Thyroid gland (tissue), 4 donors: ENCODE results near the gene KCNB1. TPM values are rescaled to one million over a fixed set of nuclear protein-coding genes. Genes with fewer than 3 reads are reported as not detected.

ENCODE experiments used
- DNase-seq, 2 donors: peaks; one replicate each; pipeline ENCODE4 v3.0.0-alpha.2; 2019
- H3K27ac ChIP-seq, 3 donors: fragments of 200-600 bp; sonication (generic); 1 replicate in 2 of 3; 2 replicates in 1 of 3; pipeline ENCODE4 v1.5.1; 2016 to 2019; ENCODE audit warnings: mild to moderate bottlenecking in 1 of 3, moderate library complexity in 1 of 3
- H3K27me3 ChIP-seq: fragments of 200-600 bp; sonication (generic); one replicate; pipeline ENCODE4 v1.5.1; 2019
- H3K36me3 ChIP-seq, 2 donors: fragments of 200-600 bp; sonication (generic); one replicate each; pipeline ENCODE4 v1.5.1; 2016 to 2019
- H3K4me1 ChIP-seq, 2 donors: fragments of 200-600 bp; sonication (generic); one replicate each; pipeline ENCODE4 v1.5.1; 2017 to 2019
- H3K4me3 ChIP-seq, 3 donors: fragments of 200-600 bp; sonication (generic); replicated peaks in 1 of 3; 1 replicate in 2 of 3; 2 replicates in 1 of 3; pipeline ENCODE4 v1.5.1; 2016; ENCODE audit warnings: mild to moderate bottlenecking in 1 of 3
- H3K9me3 ChIP-seq: fragments of 200-600 bp; sonication (generic); one replicate; pipeline ENCODE4 v1.5.1; 2017
- CTCF ChIP-seq, 6 experiments: fragments of 200-600 bp in 3 of 6; fragments of 450-650 bp in 3 of 6; sonication (generic) in 3 of 6; IDR thresholded peaks; one replicate each; pipeline ENCODE4 v1.5.1; 2016 to 2019; ENCODE audit warnings: antibody characterized with exemption in 6 of 6, mild to moderate bottlenecking in 2 of 6, inconsistent platforms in 1 of 6, moderate library complexity in 1 of 6
- POLR2A ChIP-seq, 2 donors: fragments of 450-650 bp; IDR thresholded peaks; one replicate each; pipeline ENCODE4 v1.6.1; 2017; ENCODE audit warnings: antibody characterized with exemption in 2 of 2, mild to moderate bottlenecking in 2 of 2, moderate library complexity in 1 of 2
- WGBS, 2 donors: methylation state at CpG; one replicate each; pipeline ENCODE4 v1.1.5; 2017; 5-methylcytosine and 5-hydroxymethylcytosine counted together
- intact Hi-C: fragments of 100-400 bp; cut with DNase I; formaldehyde crosslinking; loops from one replicate; pipeline ENCODE4 v1.15.1; 2023
- total RNA-seq, 4 donors: library from RNA; depleted of rRNA; stranded (reverse); fragments of >200 nt; gene quantifications; one replicate each; pipeline ENCODE4 v1.2.3, GENCODE V29; 2016

KCNB1 gene
- total RNA-seq, 4 donors from 2014 or later, result 0.34 to 0.54 (median 0.47) TPM

GRCh38 chr20:49475292-49476015 lies 7.0 kb downstream of the KCNB1 start:
- Histone ChIP-seq H3K27ac (no peak overlapping the region), H3K36me3 (no peaks in the 10 kb centered on the region), H3K4me1 (no peaks in the 10 kb centered on the region), H3K27me3 (no peaks in the 10 kb centered on the region), H3K4me3 (no peak overlapping the region), H3K9me3 (no peaks in the 10 kb centered on the region)
- 91 to 92% methylated on average over 6 of the region's 6 CpGs for WGBS, 2 donors
- no peak for DNase-seq
- intact Hi-C loops, result no loop called here
- TF ChIP-seq POLR2A (IDR thresholded peaks at IDR 0.05), result no peak
- no peak for TF ChIP-seq CTCF (IDR thresholded peaks at IDR 0.05)

DNA sequence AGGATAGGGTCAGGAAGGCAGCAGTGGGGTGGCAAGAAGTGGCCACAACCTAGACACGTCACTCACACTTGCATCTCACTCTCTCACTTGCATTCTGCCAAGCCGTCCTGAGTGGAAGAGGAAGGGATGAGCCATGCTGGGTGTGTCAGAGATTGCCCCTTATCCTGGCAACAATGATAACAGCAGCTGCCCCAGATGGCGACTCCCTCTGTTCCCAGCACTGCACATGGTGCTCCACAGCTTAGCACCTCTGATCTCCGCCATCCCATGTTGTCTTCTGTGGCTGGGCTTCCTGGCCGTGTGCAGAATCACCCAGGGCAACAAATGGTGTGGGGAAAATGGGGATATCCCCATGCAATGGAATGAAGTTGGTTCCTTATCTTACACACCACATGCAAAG lies 11.1 kb downstream of the KCNB1 start:
- no peaks in the 10 kb centered on the region for H3K4me1 ChIP-seq
- no peak overlapping the region for H3K27ac ChIP-seq
- no peak for DNase-seq
- H3K27me3 ChIP-seq, result no peaks in the 10 kb centered on the region
- H3K9me3 ChIP-seq, result no peaks in the 10 kb centered on the region
- 72 to 79% methylated on average over 5 of the region's 5 CpGs for WGBS, 2 donors
- H3K4me3 ChIP-seq, result no peak overlapping the region
- no peak for TF ChIP-seq CTCF (IDR thresholded peaks at IDR 0.05)
- TF ChIP-seq POLR2A (IDR thresholded peaks at IDR 0.05), result no peak
- intact Hi-C loops, result no loop called here
- no peaks in the 10 kb centered on the region for H3K36me3 ChIP-seq

GRCh38 chr20:49470922-49471321 lies 11.5 kb downstream of the KCNB1 start:
- Histone ChIP-seq H3K4me3 (no peak overlapping the region), H3K9me3 (no peaks in the 10 kb centered on the region), H3K4me1 (no peaks in the 10 kb centered on the region), H3K27ac (no peak overlapping the region), H3K27me3 (no peaks in the 10 kb centered on the region), H3K36me3 (no peaks in the 10 kb centered on the region)
- no peak for DNase-seq
- TF ChIP-seq CTCF (IDR thresholded peaks at IDR 0.05), result no peak
- TF ChIP-seq POLR2A (IDR thresholded peaks at IDR 0.05), result no peak
- intact Hi-C loops, result no loop called here
- WGBS, 2 donors, result 84 to 86% methylated on average over 6 of the region's 6 CpGs

GRCh38 chr20:49469060-49469459 lies 13.4 kb downstream of the KCNB1 start:
- intact Hi-C loops, result no loop called here
- WGBS, 2 donors, result 81 to 88% methylated on average over 6 of the region's 6 CpGs
- no peaks in the 10 kb centered on the region for H3K9me3 ChIP-seq
- no peak for DNase-seq
- H3K36me3 ChIP-seq, result no peaks in the 10 kb centered on the region
- no peaks in the 10 kb centered on the region for H3K4me1 ChIP-seq
- H3K4me3 ChIP-seq, result no peak overlapping the region
- no peak for TF ChIP-seq CTCF (IDR thresholded peaks at IDR 0.05)
- TF ChIP-seq POLR2A (IDR thresholded peaks at IDR 0.05), result no peak
- no peak overlapping the region for H3K27ac ChIP-seq
- H3K27me3 ChIP-seq, result no peaks in the 10 kb centered on the region

DNA sequence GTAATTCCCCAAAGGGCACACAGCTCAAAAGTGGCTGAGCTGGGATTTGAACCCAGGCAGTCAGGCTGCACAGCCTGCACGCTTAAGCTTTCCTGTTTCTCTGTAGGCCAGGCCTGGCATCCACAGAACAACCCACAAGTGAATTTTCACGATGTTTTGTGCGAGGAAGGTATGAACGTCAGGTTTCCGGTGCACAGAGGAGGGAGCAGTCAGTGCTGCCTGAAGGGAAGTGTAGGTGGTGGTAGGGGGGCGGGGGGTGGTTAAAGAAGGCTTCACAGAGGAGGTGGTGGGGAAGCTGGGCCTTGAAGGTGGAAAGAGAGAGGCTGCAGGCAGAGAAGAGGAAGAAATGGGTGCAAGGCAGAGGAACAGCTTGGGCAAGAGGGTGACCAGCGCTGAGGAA lies 14.1 kb downstream of the KCNB1 start:
- no peaks in the 10 kb centered on the region for H3K4me1 ChIP-seq
- whole genome bisulfite sequencing, 2 donors, result 83 to 89% methylated on average over 7 of the region's 7 CpGs
- no peak for TF ChIP-seq CTCF (IDR thresholded peaks at IDR 0.05)
- no peak for TF ChIP-seq POLR2A (IDR thresholded peaks at IDR 0.05)
- no peak for DNase-seq
- no peak overlapping the region for H3K27ac ChIP-seq
- no peaks in the 10 kb centered on the region for H3K36me3 ChIP-seq
- no peak overlapping the region for H3K4me3 ChIP-seq
- intact Hi-C loops, result no loop called here
- no peaks in the 10 kb centered on the region for H3K9me3 ChIP-seq
- H3K27me3 ChIP-seq, result no peaks in the 10 kb centered on the region
